ENCODE results near the gene ARHGEF28. TPM values are rescaled to one million over a fixed set of nuclear protein-coding genes. Genes with fewer than 3 reads are reported as not detected.

The ARHGEF28 gene
- total RNA-seq, 4 donors from 2014 or later, result 30.9 to 54.7 (median 36.2) TPM

GRCh38 chr5:73861313-73861988 is 235.5 kb downstream of the ARHGEF28 start:
- TF ChIP-seq CTCF (IDR thresholded peaks at IDR 0.05) (no peak), POLR2A (IDR thresholded peaks at IDR 0.05) (no peak)
- DNase-seq (ENCODE audit: low spot score in 2 of 2), result no peak
- intact Hi-C loops (cut with DNase I; ENCODE audit: low total_unique reads), result no loop called here
- no peak overlapping the region for H3K4me3 ChIP-seq (ENCODE audit: low read depth, poor library complexity, severe bottlenecking)
- 93 to 96% methylated on average over 4 of the region's 4 CpGs for WGBS, 2 donors

GRCh38 chr5:73862796-73863195 is 236.8 kb downstream of the ARHGEF28 start:
- DNase-seq (ENCODE audit: low spot score in 2 of 2), result no peak
- TF ChIP-seq POLR2A (IDR thresholded peaks at IDR 0.05), result no peak
- TF ChIP-seq CTCF (IDR thresholded peaks at IDR 0.05), result no peak
- H3K4me3 ChIP-seq (ENCODE audit: low read depth, poor library complexity, severe bottlenecking), result no peak overlapping the region
- intact Hi-C loops (cut with DNase I; ENCODE audit: low total_unique reads), result no loop called here

- intact Hi-C loops (cut with DNase I; ENCODE audit: low total_unique reads), result no loop called here
- no peak overlapping the region for H3K4me3 ChIP-seq (ENCODE audit: low read depth, poor library complexity, severe bottlenecking)
- no peak for DNase-seq (ENCODE audit: low spot score in 2 of 2)
- TF ChIP-seq POLR2A (IDR thresholded peaks at IDR 0.05), result no peak
- 90 to 96% methylated on average over 3 of the region's 3 CpGs for WGBS, 2 donors
Measured at GRCh38 chr5:73863876-73864275, 237.9 kb downstream of the ARHGEF28 start.

GRCh38 chr5:73865315-73865714 is 239.3 kb downstream of the ARHGEF28 start:
- H3K4me3 ChIP-seq (ENCODE audit: low read depth, poor library complexity, severe bottlenecking), result no peak overlapping the region
- no peak for DNase-seq (ENCODE audit: low spot score in 2 of 2)
- 94 to 95% methylated on average over 1 of the region's 1 CpG for WGBS, 2 donors
- intact Hi-C loops (cut with DNase I; ENCODE audit: low total_unique reads), result no loop called here
- TF ChIP-seq CTCF (IDR thresholded peaks at IDR 0.05), result no peak
- no peak for TF ChIP-seq POLR2A (IDR thresholded peaks at IDR 0.05)

- 76 to 88% methylated on average over 5 of the region's 5 CpGs for WGBS, 2 donors
- TF ChIP-seq POLR2A (IDR thresholded peaks at IDR 0.05) (no peak), CTCF (IDR thresholded peaks at IDR 0.05) (no peak)
- H3K4me3 ChIP-seq (ENCODE audit: low read depth, poor library complexity, severe bottlenecking), result no peak overlapping the region
- no peak for DNase-seq (ENCODE audit: low spot score in 2 of 2)
- intact Hi-C loops (cut with DNase I; ENCODE audit: low total_unique reads), result no loop called here
Measured at GRCh38 chr5:73867345-73868335, 241.6 kb downstream of the ARHGEF28 start.

GRCh38 chr5:73883646-73884045 is 257.6 kb downstream of the ARHGEF28 start:
- no peak for DNase-seq (ENCODE audit: low spot score in 2 of 2)
- TF ChIP-seq POLR2A (IDR thresholded peaks at IDR 0.05) (no peak), CTCF (IDR thresholded peaks at IDR 0.05) (no peak)
- intact Hi-C loops (cut with DNase I; ENCODE audit: low total_unique reads), result no loop called here
- H3K4me3 ChIP-seq (ENCODE audit: low read depth, poor library complexity, severe bottlenecking), result no peak overlapping the region
- 93 to 97% methylated on average over 7 of the region's 7 CpGs for WGBS, 2 donors
